Psoas muscle (tissue), 8 donors: ENCODE measurements around the gene RNASEH2A. TPM values are rescaled to one million over a fixed set of nuclear protein-coding genes. Genes with fewer than 3 reads are reported as not detected.

Source experiments
- ATAC-seq, 4 donors: fragments of 200-7000 bp; cut with Tn5 transposase; one replicate each; pipeline ENCODE4 v1.9.1; 2020; ENCODE audit warnings: moderate library complexity in 3 of 4, mild to moderate bottlenecking in 2 of 4
- DNase-seq, 2 donors: peaks; one replicate each; pipeline ENCODE4 v3.0.0-alpha.2; 2020
- H3K27ac ChIP-seq: fragments of 200-600 bp; one replicate; pipeline ENCODE4 v1.8.0; 2022
- H3K27me3 ChIP-seq, 3 donors: fragments of 200-600 bp in 1 of 3; one replicate each; pipeline versions ENCODE4 v1.6.1 to v1.8.0; 2013 to 2022; ENCODE audit warnings: low read length in 2 of 3, mild to moderate bottlenecking in 2 of 3, moderate library complexity in 1 of 3; ENCODE audit not compliant: insufficient read depth in 3 of 3
- H3K36me3 ChIP-seq, 2 donors: fragments of 200-600 bp in 1 of 2; one replicate each; pipeline versions ENCODE4 v1.6.1 to v1.8.0; 2013 to 2022; ENCODE audit warnings: low read depth in 1 of 2, mild to moderate bottlenecking in 1 of 2, moderate library complexity in 1 of 2; ENCODE audit not compliant: insufficient read depth in 1 of 2
- H3K4me1 ChIP-seq: fragments of 200-600 bp; one replicate; pipeline ENCODE4 v1.8.0; 2022
- H3K4me3 ChIP-seq: fragments of 200-600 bp; one replicate; pipeline ENCODE4 v1.8.0; 2022; ENCODE audit warnings: mild to moderate bottlenecking
- H3K9me3 ChIP-seq: fragments of 200-600 bp; one replicate; pipeline ENCODE4 v1.8.0; 2022
- WGBS, 3 donors: extraction: QIAGEN DNeasy Blood & Tissue Kit; methylation state at CpG; one replicate each; pipeline versions ENCODE4 v1.1.6 to v1.1.7; 2013; 5-methylcytosine and 5-hydroxymethylcytosine counted together
- intact Hi-C, 2 donors: fragments of 100-400 bp; cut with DNase I; formaldehyde crosslinking; loops; one replicate each; pipeline versions ENCODE4 v1.11.0 to v1.14.2; 2022
- polyA plus RNA-seq, 3 donors: library from polyadenylated mRNA; stranded (reverse); fragments of 200-250 nt; gene quantifications; one replicate each; pipeline ENCODE4 v1.2.3, GENCODE V29; 2013
- total RNA-seq, 4 donors: library from RNA; stranded (reverse); fragmentation: NEBNext Ultra II Directional in 2 of 4; extraction: Animal tissue kit (Norgen Biotek cat#: 25700) in 2 of 4; gene quantifications; one replicate each; pipeline versions ENCODE4 v1.2.1 to v1.2.4, GENCODE V29; 2021 to 2023
- TF ChIP-seq, protein P1 (sequence below): fragments of 200-600 bp; IDR thresholded peaks from one replicate; pipeline ENCODE4 v1.8.0; 2022; ENCODE audit warnings: antibody characterized with exemption
- donor health status: healthy with polysubstance abuse.
- donor health status: DM: no; HTN: no; CAD: no; lungs with moderate emphysema.
- donor health status: Bipolar disorder and iron deficiency.
- donor health status: healthy.
- donor health status: DM: yes; HTN: yes; CAD: no.
- donor health status: DM: no; HTN: no; CAD: no.
- donor health status: DM: no; HTN: no; CAD: no.
- donor health status: DM: yes; HTN: yes; CAD: no.

The RNASEH2A gene
- total and polyA plus RNA-seq, 7 donors = 2.4 to 9.0 (median 3.6) TPM

DNA sequence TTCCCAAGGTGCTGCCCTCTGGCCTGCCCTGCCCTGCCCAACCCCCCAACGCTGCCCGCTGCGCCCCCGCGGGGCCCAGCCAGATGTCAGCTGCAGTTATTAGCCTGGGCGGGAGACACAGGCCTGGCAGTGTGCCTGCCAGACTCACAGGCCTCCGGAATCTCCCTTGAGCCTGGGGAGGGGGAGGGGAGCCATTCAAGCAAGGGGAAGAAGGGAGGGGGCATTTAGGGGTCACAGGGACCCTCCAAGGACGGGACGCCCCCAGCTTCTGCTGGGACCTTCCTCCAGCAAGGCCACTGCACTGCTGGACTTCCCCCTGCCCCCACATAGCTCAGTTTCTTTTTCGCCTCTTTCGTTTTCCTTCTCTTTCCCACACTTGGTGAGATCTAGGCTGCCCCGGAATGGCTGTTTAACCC is 17.7 kb upstream of the RNASEH2A start:
- WGBS, 3 donors = 5 to 7% (median 7%) methylated on average over 11 to 12 of the region's 12 CpGs
- DNase-seq (peak; percentile 85 to 90), ATAC-seq (peak in 2 of 4 donors; percentile 3 to 16)
- no peaks in the 10 kb centered on the region for H3K36me3 ChIP-seq
- intact Hi-C loops = no loop called here
- H3K9me3 ChIP-seq = no peaks in the 10 kb centered on the region
- no peaks in the 10 kb centered on the region for H3K27me3 ChIP-seq
- peak overlapping the region; percentile 99 for H3K4me3 ChIP-seq
- TF ChIP-seq, protein P1, sequence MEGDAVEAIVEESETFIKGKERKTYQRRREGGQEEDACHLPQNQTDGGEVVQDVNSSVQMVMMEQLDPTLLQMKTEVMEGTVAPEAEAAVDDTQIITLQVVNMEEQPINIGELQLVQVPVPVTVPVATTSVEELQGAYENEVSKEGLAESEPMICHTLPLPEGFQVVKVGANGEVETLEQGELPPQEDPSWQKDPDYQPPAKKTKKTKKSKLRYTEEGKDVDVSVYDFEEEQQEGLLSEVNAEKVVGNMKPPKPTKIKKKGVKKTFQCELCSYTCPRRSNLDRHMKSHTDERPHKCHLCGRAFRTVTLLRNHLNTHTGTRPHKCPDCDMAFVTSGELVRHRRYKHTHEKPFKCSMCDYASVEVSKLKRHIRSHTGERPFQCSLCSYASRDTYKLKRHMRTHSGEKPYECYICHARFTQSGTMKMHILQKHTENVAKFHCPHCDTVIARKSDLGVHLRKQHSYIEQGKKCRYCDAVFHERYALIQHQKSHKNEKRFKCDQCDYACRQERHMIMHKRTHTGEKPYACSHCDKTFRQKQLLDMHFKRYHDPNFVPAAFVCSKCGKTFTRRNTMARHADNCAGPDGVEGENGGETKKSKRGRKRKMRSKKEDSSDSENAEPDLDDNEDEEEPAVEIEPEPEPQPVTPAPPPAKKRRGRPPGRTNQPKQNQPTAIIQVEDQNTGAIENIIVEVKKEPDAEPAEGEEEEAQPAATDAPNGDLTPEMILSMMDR = no peak
- peak overlapping the region; percentile 99 for H3K27ac ChIP-seq
- peaks cover 27% of the 10 kb centered on the region for H3K4me1 ChIP-seq

DNA sequence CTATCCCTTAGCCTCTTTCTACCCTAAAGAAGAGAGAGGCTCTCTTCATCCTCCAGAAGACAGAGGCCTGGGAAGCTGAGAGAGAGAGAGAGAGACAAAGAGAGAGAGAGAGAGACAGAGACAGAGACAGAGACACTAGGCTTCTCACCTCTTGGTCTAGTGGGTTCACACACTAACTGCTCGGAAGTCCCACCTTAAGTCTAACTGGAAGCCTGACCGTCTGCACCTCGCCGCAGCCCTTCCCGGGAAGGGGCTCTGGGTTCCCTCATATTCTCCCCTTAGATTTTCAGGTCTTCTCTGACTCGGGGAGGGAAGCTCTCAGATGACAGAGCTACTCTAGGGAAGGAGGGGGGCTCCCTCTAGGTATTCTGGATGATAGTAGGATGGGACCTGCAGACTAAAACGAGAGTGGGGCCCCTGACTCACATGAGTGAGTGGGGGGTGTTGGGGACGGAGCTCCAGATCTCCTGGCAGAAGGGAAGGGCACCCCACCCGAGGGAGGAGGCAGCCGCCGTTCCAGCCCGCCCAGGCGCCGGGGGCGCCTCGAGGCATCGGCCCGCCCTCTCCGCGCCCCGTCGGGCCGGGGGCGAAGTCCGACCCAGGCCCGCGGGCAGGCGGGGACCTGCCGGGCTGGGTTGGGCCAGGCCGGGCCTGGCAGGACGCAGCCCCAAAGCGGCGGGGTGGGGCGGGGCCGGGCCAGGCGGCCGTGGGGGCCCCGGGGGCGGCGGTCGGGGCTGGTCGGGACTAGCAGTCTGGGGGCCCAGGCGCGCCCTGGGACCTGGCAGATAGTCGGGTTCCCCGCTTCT is 17.1 kb upstream of the RNASEH2A start:
- Histone ChIP-seq H3K4me1 (peaks cover 24% of the 10 kb centered on the region), H3K4me3 (peak overlapping the region; percentile 99), H3K27ac (peak overlapping the region; percentile 99), H3K36me3 (no peaks in the 10 kb centered on the region), H3K27me3 (no peaks in the 10 kb centered on the region), H3K9me3 (no peaks in the 10 kb centered on the region)
- TF ChIP-seq, protein P1 = no peak
- no peak for ATAC-seq
- WGBS, 3 donors = 13 to 17% (median 17%) methylated on average over 22 to 46 of the region's 46 CpGs
- no peak for DNase-seq
- intact Hi-C loops = no loop called here

DNA sequence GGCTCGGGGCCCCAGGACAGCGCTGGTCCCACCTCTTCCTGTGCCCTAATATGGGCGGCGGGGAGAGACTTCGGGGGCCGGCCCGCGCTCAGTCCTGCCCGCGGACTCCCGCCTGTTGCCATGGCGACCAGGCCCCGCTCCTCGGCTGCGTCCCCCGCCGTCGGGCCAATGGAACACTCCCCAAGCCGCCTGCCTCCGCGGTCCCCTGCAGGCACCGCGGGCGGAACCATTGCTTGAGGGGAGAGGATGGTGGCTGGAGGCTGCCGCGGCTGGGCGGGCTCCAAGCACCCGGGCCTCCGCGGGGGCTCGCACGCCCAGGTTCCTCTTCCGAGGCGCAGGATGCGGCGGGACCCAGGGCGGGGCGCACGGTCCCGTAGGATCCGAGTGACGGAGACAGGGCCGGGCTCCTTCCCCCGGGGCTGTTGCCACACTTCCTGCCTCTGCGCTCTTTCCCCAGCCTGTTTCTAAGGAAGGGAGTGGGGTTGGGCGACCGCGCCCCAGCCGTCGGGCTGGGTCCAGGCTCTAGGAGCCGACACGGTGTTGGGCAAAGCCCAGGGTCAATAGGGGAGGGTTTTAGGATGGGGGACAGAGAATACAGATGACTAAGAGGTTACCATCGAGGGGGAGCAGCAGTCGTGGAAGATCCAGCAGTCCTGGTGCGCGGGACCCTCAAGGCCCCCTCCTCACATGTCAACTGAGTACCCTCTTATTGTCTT is 16.3 kb upstream of the RNASEH2A start:
- Histone ChIP-seq H3K36me3 (no peaks in the 10 kb centered on the region), H3K4me3 (peak overlapping the region; percentile 99), H3K9me3 (no peaks in the 10 kb centered on the region), H3K27ac (peak overlapping the region; percentile 99), H3K27me3 (no peaks in the 10 kb centered on the region), H3K4me1 (peaks cover 29% of the 10 kb centered on the region)
- TF ChIP-seq, protein P1 = no peak
- DNase-seq (peak; percentile 98), ATAC-seq (peak; percentile 38 to 53 (median 48))
- 2 to 3% (median 2%) methylated on average over 44 to 56 of the region's 56 CpGs for WGBS, 3 donors
- intact Hi-C loops = no loop called here

DNA sequence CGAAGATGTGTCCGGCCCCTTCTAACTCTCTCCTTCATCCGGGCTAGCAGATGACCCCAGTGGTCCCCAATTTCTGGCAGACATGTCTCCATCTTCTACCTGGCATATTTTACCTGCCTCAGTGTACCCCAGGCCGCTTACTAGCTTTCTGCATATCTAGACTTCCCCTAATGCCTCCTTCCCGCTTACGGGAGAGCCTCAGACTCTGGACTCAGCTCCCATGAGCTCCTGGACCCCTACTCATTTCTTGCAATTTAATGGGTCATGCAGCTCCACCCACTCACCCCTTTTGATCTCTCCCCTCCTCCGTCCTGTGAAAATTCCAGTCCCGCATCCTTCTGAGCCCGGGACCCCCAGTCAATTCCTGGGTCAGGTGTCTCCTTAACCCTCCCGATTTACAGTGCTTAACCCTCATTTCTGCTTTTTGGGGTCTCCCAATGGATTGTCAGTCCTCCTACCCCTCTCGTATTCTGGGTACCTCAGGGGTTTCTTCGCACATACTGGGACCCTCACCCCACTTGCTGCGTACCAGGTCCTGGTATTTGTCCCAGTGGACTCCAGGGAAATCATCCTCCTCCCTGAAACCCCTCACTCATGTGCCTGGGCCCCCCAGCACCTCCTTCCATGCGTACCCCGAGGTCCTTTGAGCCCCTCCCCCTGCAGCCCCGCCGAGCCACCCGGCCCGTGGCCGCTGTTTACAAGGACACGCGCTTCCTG is 15.6 kb upstream of the RNASEH2A start:
- Histone ChIP-seq H3K27me3 (no peaks in the 10 kb centered on the region), H3K4me1 (peaks cover 28% of the 10 kb centered on the region), H3K9me3 (no peaks in the 10 kb centered on the region), H3K4me3 (peak overlapping the region; percentile 99), H3K27ac (peak overlapping the region; percentile 99), H3K36me3 (no peaks in the 10 kb centered on the region)
- DNase-seq (peak in 1 of 2 donors; percentile 20), ATAC-seq (no peak)
- whole genome bisulfite sequencing, 3 donors = 6 to 12% (median 6%) methylated on average over 22 of the region's 22 CpGs
- TF ChIP-seq, protein P1 = no peak
- intact Hi-C loops = no loop called here
